Bronchial epithelial cell (primary cell): ENCODE results near the gene AICDA. TPM values are rescaled to one million over a fixed set of nuclear protein-coding genes. Genes with fewer than 3 reads are reported as not detected.

ENCODE experiments used
- DNase-seq: peaks from one replicate; pipeline ENCODE4 v3.0.0-alpha.2; 2010; ENCODE audit warnings: low read depth
- FAIRE-seq: peaks from 2 replicates; lab custom pipeline; 2011; peaks lifted over from hg19 to GRCh38; lab: Jason Lieb, UNC
- H3K27me3 ChIP-seq: 2 replicates; pipeline ENCODE4 v1.5.1; 2011; ENCODE audit warnings: low read length; ENCODE audit not compliant: control insufficient read depth, insufficient read depth
- H3K36me3 ChIP-seq: 2 replicates; pipeline ENCODE4 v1.5.1; 2011; ENCODE audit warnings: low read length; ENCODE audit not compliant: control insufficient read depth, insufficient read depth
- H3K4me3 ChIP-seq: 2 replicates; pipeline ENCODE4 v1.5.1; 2011; ENCODE audit warnings: mild to moderate bottlenecking, low read depth, low read length, control low read depth
- CTCF ChIP-seq: IDR thresholded peaks from 2 replicates; pipeline ENCODE4 v1.5.1; 2011; ENCODE audit warnings: mild to moderate bottlenecking, moderate library complexity, low read length, control low read depth, inconsistent platforms; ENCODE audit not compliant: insufficient read depth, severe bottlenecking
- total RNA-seq: library from RNA; depleted of rRNA; stranded (reverse); fragments of >200 nt; gene quantifications from 2 replicates; pipeline ENCODE4 v1.2.1, GENCODE V29; 2014

AICDA gene
- total RNA-seq, 1 donor from 2014 or later, result not detected

- no peak overlapping the region for H3K4me3 ChIP-seq
- H3K27me3 ChIP-seq, result no peaks in the 10 kb centered on the region
- no peak for TF ChIP-seq CTCF
- no peaks in the 10 kb centered on the region for H3K36me3 ChIP-seq
- FAIRE-seq, result no peak
- no peak for DNase-seq
Observed at GRCh38 chr12:8605057-8605456, 7.6 kb downstream of the AICDA start.

- peak; percentile 20 for TF ChIP-seq CTCF
- no peaks in the 10 kb centered on the region for H3K36me3 ChIP-seq
- FAIRE-seq, result no peak
Observed at GRCh38 chr12:8603856-8604255, 8.8 kb downstream of the AICDA start.

GRCh38 chr12:8603286-8603685 is 9.4 kb downstream of the AICDA start:
- Histone ChIP-seq H3K36me3 (no peaks in the 10 kb centered on the region), H3K27me3 (no peaks in the 10 kb centered on the region), H3K4me3 (no peak overlapping the region)
- FAIRE-seq (no peak), DNase-seq (no peak)
- TF ChIP-seq CTCF, result no peak

More at GRCh38 chr12:8603856-8604255, 8.8 kb downstream of the AICDA start:
- no peak for DNase-seq
- Histone ChIP-seq H3K4me3 (no peak overlapping the region), H3K27me3 (no peaks in the 10 kb centered on the region)

- no peak for DNase-seq
- Histone ChIP-seq H3K4me3 (no peak overlapping the region), H3K36me3 (no peaks in the 10 kb centered on the region), H3K27me3 (no peaks in the 10 kb centered on the region)
- FAIRE-seq, result no peak
- TF ChIP-seq CTCF, result no peak
Observed at GRCh38 chr12:8596561-8596960, 16.1 kb downstream of the AICDA start.

GRCh38 chr12:8594072-8594471 is 18.6 kb downstream of the AICDA start:
- no peak for TF ChIP-seq CTCF
- DNase-seq (no peak), FAIRE-seq (no peak)
- H3K4me3 ChIP-seq, result no peak overlapping the region
- no peaks in the 10 kb centered on the region for H3K36me3 ChIP-seq
- no peaks in the 10 kb centered on the region for H3K27me3 ChIP-seq

GRCh38 chr12:8593246-8593645 is 19.4 kb downstream of the AICDA start:
- DNase-seq (no peak), FAIRE-seq (no peak)
- no peaks in the 10 kb centered on the region for H3K36me3 ChIP-seq
- no peak overlapping the region for H3K4me3 ChIP-seq
- H3K27me3 ChIP-seq, result no peaks in the 10 kb centered on the region
- TF ChIP-seq CTCF, result no peak
